GM19328 (cell line): ENCODE measurements around the gene ARHGEF26.
A peak's percentile ranks its signal among the peaks of the same experiment; 100 is the strongest.

Source experiments
- ATAC-seq: cut with Tn5 transposase; IDR thresholded peaks from one replicate; pipeline ENCODE4 v1.9.1; 2021; ENCODE audit warnings: mild to moderate bottlenecking, moderate library complexity; ENCODE audit not compliant: unreplicated experiment

Gene ARHGEF26

GRCh38 chr3:154115332-154115731, 5.9 kb upstream of the ARHGEF26 start:
- ATAC-seq, result no peak

GRCh38 chr3:154119951-154120350, 1.2 kb upstream of the ARHGEF26 start:
- no peak for ATAC-seq

GRCh38 chr3:154121701-154122551, 736 bp downstream of the ARHGEF26 start:
- ATAC-seq, result peak; percentile 25

- ATAC-seq, result no peak
Observed at GRCh38 chr3:154122552-154122911, 1.3 kb downstream of the ARHGEF26 start.

GRCh38 chr3:154122912-154123559, 1.8 kb downstream of the ARHGEF26 start:
- no peak for ATAC-seq

GRCh38 chr3:154123906-154124305, 2.7 kb downstream of the ARHGEF26 start:
- no peak for ATAC-seq

GRCh38 chr3:154125378-154126030, 4.3 kb downstream of the ARHGEF26 start:
- no peak for ATAC-seq

- no peak for ATAC-seq
Observed at GRCh38 chr3:154126651-154127050, 5.5 kb downstream of the ARHGEF26 start.

GRCh38 chr3:154129625-154130024, 8.4 kb downstream of the ARHGEF26 start:
- ATAC-seq, result no peak

- no peak for ATAC-seq
Observed at GRCh38 chr3:154130540-154130939, 9.3 kb downstream of the ARHGEF26 start.

- no peak for ATAC-seq
Observed at GRCh38 chr3:154131830-154132229, 10.6 kb downstream of the ARHGEF26 start.

- no peak for ATAC-seq
Observed at GRCh38 chr3:154132777-154133375, 11.7 kb downstream of the ARHGEF26 start.

GRCh38 chr3:154135511-154136173, 14.5 kb downstream of the ARHGEF26 start:
- no peak for ATAC-seq

- ATAC-seq, result no peak
Observed at GRCh38 chr3:154137036-154137435, 15.8 kb downstream of the ARHGEF26 start.

GRCh38 chr3:154139996-154140436, 18.8 kb downstream of the ARHGEF26 start:
- no peak for ATAC-seq

GRCh38 chr3:154142608-154143007, 21.4 kb downstream of the ARHGEF26 start:
- no peak for ATAC-seq

GRCh38 chr3:154143873-154144272, 22.7 kb downstream of the ARHGEF26 start:
- no peak for ATAC-seq

- ATAC-seq, result no peak
Observed at GRCh38 chr3:154144825-154145465, 23.8 kb downstream of the ARHGEF26 start.

- no peak for ATAC-seq
Observed at GRCh38 chr3:154148541-154148940, 27.4 kb downstream of the ARHGEF26 start.

GRCh38 chr3:154149286-154149685, 28.1 kb downstream of the ARHGEF26 start:
- no peak for ATAC-seq
